HG02943 (cell line): ENCODE measurements around the gene TBC1D30.

Experiments
- ATAC-seq: cut with Tn5 transposase; IDR thresholded peaks from one replicate; pipeline ENCODE4 v1.9.1; 2021; ENCODE audit warnings: mild to moderate bottlenecking, low read depth, moderate library complexity; ENCODE audit not compliant: unreplicated experiment

Gene TBC1D30

GRCh38 chr12:64903479-64904152, 79.2 kb downstream of the TBC1D30 start:
- no peak for ATAC-seq

- no peak for ATAC-seq
These were observed 82.7 kb downstream of the TBC1D30 start for GRCh38 chr12:64907097-64907496.

GRCh38 chr12:64909124-64909523, 84.7 kb downstream of the TBC1D30 start:
- ATAC-seq = no peak

- ATAC-seq = no peak
These were observed 86.6 kb downstream of the TBC1D30 start for GRCh38 chr12:64911081-64911480.

GRCh38 chr12:64911912-64912311, 87.5 kb downstream of the TBC1D30 start:
- ATAC-seq = no peak

GRCh38 chr12:64912516-64913255, 88.2 kb downstream of the TBC1D30 start:
- no peak for ATAC-seq

- ATAC-seq = no peak
These were observed 90.8 kb downstream of the TBC1D30 start for GRCh38 chr12:64915242-64915641.

GRCh38 chr12:64916411-64917261, 92.2 kb downstream of the TBC1D30 start:
- ATAC-seq = no peak

- ATAC-seq = no peak
These were observed 93.9 kb downstream of the TBC1D30 start for GRCh38 chr12:64918344-64918743.

GRCh38 chr12:64918801-64919200, 94.4 kb downstream of the TBC1D30 start:
- ATAC-seq = no peak

GRCh38 chr12:64922853-64923252, 98.4 kb downstream of the TBC1D30 start:
- ATAC-seq = no peak

GRCh38 chr12:64923536-64923935, 99.1 kb downstream of the TBC1D30 start:
- ATAC-seq = no peak
